Testis (tissue), 3 donors: ENCODE data around the gene SCN4A. TPM values are rescaled to one million over a fixed set of nuclear protein-coding genes. Genes with fewer than 3 reads are reported as not detected.
"Not testable (repeated sequence)": the region's sequence is repeated elsewhere in the genome, so short reads cannot be mapped to it uniquely, and the experiment has no call there.

ENCODE experiments used
- DNase-seq: peaks from one replicate; pipeline ENCODE4 v3.0.0-alpha.2; 2019
- H3K27ac ChIP-seq, 2 donors: fragments of 200-600 bp; sonication (generic); one replicate each; pipeline ENCODE4 v1.5.1; 2019
- H3K27me3 ChIP-seq: fragments of 200-600 bp; sonication (generic); one replicate; pipeline ENCODE4 v1.5.1; 2019
- H3K36me3 ChIP-seq: fragments of 200-600 bp; sonication (generic); one replicate; pipeline ENCODE4 v1.5.1; 2017; ENCODE audit warnings: low read depth; ENCODE audit errors: missing control alignments
- H3K4me1 ChIP-seq: fragments of 200-600 bp; sonication (generic); one replicate; pipeline ENCODE4 v1.5.1; 2019
- H3K4me3 ChIP-seq, 2 donors: fragments of 200-600 bp; sonication (generic); one replicate each; pipeline ENCODE4 v1.5.1; 2017 to 2019
- H3K9me3 ChIP-seq: fragments of 200-600 bp; sonication (generic); one replicate; pipeline ENCODE4 v1.5.1; 2017
- POLR2A ChIP-seq: fragments of 450-650 bp; IDR thresholded peaks from one replicate; pipeline ENCODE4 v1.6.1; 2017; ENCODE audit warnings: antibody characterized with exemption, mild to moderate bottlenecking, moderate library complexity
- WGBS, 2 donors: methylation state at CpG; one replicate each; pipeline ENCODE4 v1.1.5; 2018; 5-methylcytosine and 5-hydroxymethylcytosine counted together
- intact Hi-C: fragments of 100-400 bp; cut with DNase I; formaldehyde crosslinking; loops from one replicate; pipeline ENCODE4 v1.15.1; 2023; ENCODE audit warnings: low total_unique reads
- polyA plus RNA-seq: library from polyadenylated mRNA; stranded (reverse); fragments of 350-450 nt; fragmentation: Illumina TruSeq; extraction: RNeasy Lipid Tissue Mini Kit (QIAGEN cat#74804); gene quantifications from one replicate; pipeline ENCODE4 v1.2.3, GENCODE V29; 2014; ENCODE audit warnings: low read depth, low replicate concordance; ENCODE audit not compliant: insufficient read depth
- total RNA-seq, 2 donors: library from RNA; depleted of rRNA; stranded (reverse); fragments of >200 nt; gene quantifications; one replicate each; pipeline ENCODE4 v1.2.3, GENCODE V29; 2016
- TF ChIP-seq, protein P1 (sequence below), 3 experiments: fragments of 450-650 bp in 2 of 3; fragments of 200-600 bp in 1 of 3; sonication (generic) in 1 of 3; IDR thresholded peaks; one replicate each; pipeline ENCODE4 v1.5.1; 2016 to 2019; ENCODE audit warnings: antibody characterized with exemption in 3 of 3, mild to moderate bottlenecking in 2 of 3, moderate library complexity in 1 of 3

The SCN4A gene
- total and polyA plus RNA-seq, 3 donors from 2014 or later: 2.0 to 2.8 (median 2.3) TPM

DNA sequence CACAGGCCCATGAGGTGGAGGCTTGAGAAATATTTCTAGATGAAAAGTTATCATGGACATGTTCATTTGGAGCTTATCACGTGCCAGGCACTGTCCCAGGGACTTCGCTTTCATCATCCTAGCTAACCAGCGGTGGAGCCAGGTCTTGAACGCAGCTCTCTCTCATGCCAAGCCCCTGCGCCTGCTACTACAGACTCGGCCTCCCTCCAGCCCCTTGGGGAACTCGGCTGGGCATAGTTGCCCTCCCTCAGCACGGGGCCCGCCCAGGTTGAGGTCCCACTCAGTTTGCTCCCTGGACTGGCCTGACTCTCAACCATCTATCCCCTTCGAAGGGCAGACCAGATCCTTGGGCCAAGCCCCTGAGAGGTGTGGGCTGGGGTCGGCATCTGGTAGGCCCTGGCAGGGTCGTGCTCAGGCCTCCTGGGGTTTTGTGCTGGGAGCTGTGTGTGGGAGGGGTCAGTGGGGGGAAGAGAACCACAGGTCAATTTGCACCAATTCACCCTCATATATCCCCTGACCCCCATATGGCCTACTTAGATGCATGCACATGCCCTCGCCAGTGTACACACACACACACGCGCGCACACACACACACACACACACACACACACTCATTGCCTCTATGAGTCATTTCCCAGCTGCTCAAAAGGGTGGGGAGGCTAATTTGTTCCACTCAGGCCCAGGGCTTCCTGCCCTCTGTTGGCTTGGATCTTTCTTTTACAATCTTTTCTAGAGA lies 12.1 kb upstream of the SCN4A start:
- DNase-seq: peak; percentile 35
- intact Hi-C loops: no loop called here
- 78 to 89% methylated on average over 10 to 16 of the region's 16 CpGs for WGBS, 2 donors

DNA sequence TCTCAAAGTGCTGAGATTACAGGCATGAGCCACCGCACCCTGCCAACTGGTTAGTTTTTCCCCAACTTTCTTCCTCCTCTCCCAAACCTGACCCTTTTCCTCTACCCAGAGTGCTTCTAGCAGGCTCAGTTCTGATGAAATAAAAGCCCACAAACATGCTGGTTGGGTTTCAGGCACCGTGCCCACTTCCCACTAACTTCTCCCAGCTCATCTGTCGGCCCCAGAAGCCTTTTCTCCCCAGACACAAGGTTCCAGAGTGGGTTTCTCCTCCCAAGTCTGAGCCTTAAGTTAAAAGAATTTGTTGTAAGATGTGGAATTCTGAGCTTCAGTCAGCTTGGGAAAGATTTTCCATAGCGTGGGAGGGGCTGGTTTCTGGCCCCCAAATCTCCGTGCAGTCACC lies 11.5 kb upstream of the SCN4A start:
- intact Hi-C loops: no loop called here
- WGBS, 2 donors: 68 to 70% methylated on average over 5 of the region's 5 CpGs
- no peak for DNase-seq
- Histone ChIP-seq H3K4me3 (no peak overlapping the region), H3K4me1 (peaks cover 45% of the 10 kb centered on the region), H3K36me3 (no peaks in the 10 kb centered on the region), H3K9me3 (no peaks in the 10 kb centered on the region), H3K27me3 (no peaks in the 10 kb centered on the region), H3K27ac (peak overlapping the region in 1 of 2 donors; percentile 63)
- no peak for TF ChIP-seq POLR2A
- TF ChIP-seq, protein P1, sequence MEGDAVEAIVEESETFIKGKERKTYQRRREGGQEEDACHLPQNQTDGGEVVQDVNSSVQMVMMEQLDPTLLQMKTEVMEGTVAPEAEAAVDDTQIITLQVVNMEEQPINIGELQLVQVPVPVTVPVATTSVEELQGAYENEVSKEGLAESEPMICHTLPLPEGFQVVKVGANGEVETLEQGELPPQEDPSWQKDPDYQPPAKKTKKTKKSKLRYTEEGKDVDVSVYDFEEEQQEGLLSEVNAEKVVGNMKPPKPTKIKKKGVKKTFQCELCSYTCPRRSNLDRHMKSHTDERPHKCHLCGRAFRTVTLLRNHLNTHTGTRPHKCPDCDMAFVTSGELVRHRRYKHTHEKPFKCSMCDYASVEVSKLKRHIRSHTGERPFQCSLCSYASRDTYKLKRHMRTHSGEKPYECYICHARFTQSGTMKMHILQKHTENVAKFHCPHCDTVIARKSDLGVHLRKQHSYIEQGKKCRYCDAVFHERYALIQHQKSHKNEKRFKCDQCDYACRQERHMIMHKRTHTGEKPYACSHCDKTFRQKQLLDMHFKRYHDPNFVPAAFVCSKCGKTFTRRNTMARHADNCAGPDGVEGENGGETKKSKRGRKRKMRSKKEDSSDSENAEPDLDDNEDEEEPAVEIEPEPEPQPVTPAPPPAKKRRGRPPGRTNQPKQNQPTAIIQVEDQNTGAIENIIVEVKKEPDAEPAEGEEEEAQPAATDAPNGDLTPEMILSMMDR (IDR thresholded peaks at IDR 0.05): no peak

More for the DNA sequence above, 12.1 kb upstream of the SCN4A start:
- peak overlapping the region in 1 of 2 donors; percentile 63 for H3K27ac ChIP-seq
- no peaks in the 10 kb centered on the region for H3K9me3 ChIP-seq
- H3K4me1 ChIP-seq: peaks cover 45% of the 10 kb centered on the region
- TF ChIP-seq, protein P1 (IDR thresholded peaks at IDR 0.05): no peak
- no peak for TF ChIP-seq POLR2A
- H3K4me3 ChIP-seq: no peak overlapping the region
- H3K36me3 ChIP-seq: no peaks in the 10 kb centered on the region
- H3K27me3 ChIP-seq: no peaks in the 10 kb centered on the region

DNA sequence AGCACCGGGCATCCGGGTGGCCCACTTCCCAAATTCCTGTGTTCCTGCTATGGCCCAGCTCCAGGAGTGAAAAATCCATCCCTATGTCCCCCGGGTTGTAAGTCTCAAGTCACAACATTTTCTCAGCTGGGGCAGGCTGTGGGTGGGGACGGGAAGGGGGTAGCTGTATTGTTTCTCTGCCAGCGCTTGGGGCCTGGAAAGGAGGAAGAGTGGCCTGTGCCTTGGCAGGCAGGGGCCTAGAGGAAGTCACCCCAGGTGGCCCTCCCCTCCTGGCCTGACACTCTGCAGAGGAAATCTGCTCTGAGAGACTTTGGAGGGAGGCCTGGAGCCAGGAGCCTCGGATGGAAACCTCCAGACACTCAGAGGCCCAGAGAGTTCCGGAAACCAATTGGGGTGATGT lies 10.6 kb upstream of the SCN4A start:
- WGBS, 2 donors: 55 to 76% methylated on average over 4 to 7 of the region's 7 CpGs
- DNase-seq: no peak
- H3K27me3 ChIP-seq: no peaks in the 10 kb centered on the region
- peaks cover 39% of the 10 kb centered on the region for H3K4me1 ChIP-seq
- no peak for TF ChIP-seq POLR2A
- TF ChIP-seq, protein P1 (IDR thresholded peaks at IDR 0.05): no peak
- H3K36me3 ChIP-seq: no peaks in the 10 kb centered on the region
- peak overlapping the region in 1 of 2 donors; percentile 63 for H3K27ac ChIP-seq
- intact Hi-C loops: no loop called here
- H3K9me3 ChIP-seq: no peaks in the 10 kb centered on the region
- no peak overlapping the region for H3K4me3 ChIP-seq

GRCh38 chr17:63982641-63983040 lies 9.9 kb upstream of the SCN4A start:
- H3K36me3 ChIP-seq, H3K27ac ChIP-seq, H3K9me3 ChIP-seq, DNase-seq, intact Hi-C loops, H3K4me3 ChIP-seq, H3K27me3 ChIP-seq: not testable (repeated sequence)
- WGBS, 2 donors: 94 to 95% methylated on average over 2 of the region's 2 CpGs
- H3K4me1 ChIP-seq: peaks cover 39% of the 10 kb centered on the region

DNA sequence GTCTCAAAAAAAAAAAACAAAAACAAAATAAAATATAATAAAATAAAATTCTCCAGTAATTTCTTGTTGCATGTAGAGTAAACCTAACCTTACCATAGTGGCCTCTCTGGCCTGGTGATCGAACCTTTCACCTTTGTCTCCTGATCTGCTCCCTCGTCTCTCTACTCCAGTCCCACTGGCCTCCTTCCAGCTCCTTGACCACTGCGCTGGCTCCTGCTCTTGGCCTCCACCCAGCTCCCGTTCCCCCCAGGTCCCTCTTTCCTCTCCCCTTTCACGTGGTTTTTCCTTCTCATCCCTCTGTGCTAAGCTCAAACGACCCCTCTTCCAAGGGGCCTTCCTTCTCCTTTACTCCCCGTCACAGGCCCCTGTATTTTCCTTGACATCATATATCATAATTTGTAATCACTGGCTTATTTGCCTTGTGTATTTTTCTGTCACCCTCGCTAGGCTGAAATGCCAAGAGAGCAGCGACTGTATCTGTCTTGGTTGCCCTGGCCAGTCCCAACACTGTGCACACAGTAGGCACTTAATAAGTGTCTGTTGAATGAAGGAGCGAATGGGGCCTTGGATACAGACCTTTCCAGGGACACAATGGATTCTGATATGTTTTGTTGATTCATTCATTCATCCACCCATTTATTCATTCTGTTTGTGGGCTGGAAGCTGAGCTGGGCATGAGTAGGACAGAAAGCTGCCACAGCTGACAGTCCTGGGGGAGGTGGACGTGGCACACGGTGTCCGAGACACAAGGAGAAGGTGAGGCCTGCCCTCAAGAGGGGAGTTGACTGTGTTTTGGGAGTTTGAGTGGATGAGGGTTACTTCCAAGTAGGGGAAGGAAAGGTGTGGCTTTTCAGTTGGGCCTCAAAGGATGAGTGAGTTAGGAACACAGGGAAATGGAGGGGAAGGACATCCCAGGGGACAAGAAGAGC lies 5.8 kb upstream of the SCN4A start:
- Histone ChIP-seq H3K27ac (no peak overlapping the region), H3K27me3 (no peaks in the 10 kb centered on the region), H3K4me1 (peaks cover 17% of the 10 kb centered on the region), H3K9me3 (no peaks in the 10 kb centered on the region), H3K36me3 (no peaks in the 10 kb centered on the region), H3K4me3 (no peak overlapping the region)
- no peak for DNase-seq
- 74 to 75% methylated on average over 13 of the region's 13 CpGs for WGBS, 2 donors
- TF ChIP-seq POLR2A: no peak
- TF ChIP-seq, protein P1 (IDR thresholded peaks at IDR 0.05): no peak
- intact Hi-C loops: no loop called here
